ENCODE measurements around the gene AK8. TPM values are rescaled to one million over a fixed set of nuclear protein-coding genes. Genes with fewer than 3 reads are reported as not detected.

Gene AK8
- total RNA-seq, 1 donor from 2014 or later, result 0.74 TPM

DNA sequence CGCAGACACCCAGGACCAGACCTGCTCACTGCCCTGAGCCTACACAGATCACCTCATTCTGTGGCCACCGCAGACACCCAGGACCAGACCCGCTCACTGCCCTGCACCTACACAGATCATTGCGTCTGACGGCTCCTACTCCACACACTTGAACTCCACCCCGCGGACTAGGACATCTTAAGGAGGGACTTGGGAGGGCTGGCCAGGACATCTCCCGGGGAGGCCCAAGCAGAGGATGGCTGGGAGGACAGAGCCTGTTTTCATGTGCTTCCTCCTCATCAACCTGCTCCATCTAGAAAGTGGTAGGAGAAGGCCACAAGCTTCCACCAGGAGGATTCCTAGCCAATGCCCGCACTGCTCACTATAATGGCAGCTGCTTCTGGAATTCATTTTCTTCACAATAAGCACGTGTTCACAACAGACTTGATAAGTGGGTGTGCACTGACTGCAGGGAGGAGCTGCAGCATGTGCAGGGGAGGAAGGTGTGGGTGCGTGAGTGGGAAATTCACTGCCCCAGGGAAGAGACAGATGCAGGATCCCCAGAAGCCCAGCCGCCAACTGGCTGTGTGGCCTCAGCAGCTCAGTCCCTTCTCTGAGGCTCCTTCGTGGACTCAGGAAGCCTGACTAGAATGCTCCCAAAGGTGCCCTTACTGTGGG is 64.8 kb downstream of the AK8 start:
- peaks cover 21% of the 10 kb centered on the region for H3K27me3 ChIP-seq (ENCODE audit: low read depth)
- TF ChIP-seq, protein P1, sequence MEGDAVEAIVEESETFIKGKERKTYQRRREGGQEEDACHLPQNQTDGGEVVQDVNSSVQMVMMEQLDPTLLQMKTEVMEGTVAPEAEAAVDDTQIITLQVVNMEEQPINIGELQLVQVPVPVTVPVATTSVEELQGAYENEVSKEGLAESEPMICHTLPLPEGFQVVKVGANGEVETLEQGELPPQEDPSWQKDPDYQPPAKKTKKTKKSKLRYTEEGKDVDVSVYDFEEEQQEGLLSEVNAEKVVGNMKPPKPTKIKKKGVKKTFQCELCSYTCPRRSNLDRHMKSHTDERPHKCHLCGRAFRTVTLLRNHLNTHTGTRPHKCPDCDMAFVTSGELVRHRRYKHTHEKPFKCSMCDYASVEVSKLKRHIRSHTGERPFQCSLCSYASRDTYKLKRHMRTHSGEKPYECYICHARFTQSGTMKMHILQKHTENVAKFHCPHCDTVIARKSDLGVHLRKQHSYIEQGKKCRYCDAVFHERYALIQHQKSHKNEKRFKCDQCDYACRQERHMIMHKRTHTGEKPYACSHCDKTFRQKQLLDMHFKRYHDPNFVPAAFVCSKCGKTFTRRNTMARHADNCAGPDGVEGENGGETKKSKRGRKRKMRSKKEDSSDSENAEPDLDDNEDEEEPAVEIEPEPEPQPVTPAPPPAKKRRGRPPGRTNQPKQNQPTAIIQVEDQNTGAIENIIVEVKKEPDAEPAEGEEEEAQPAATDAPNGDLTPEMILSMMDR (IDR thresholded peaks at IDR 0.05; ENCODE audit: borderline replicate concordance), result no peak
- intact Hi-C loops (cut with micrococcal nuclease), result no loop called here
- H3K4me3 ChIP-seq, result no peak overlapping the region
- no peak overlapping the region for H3K27ac ChIP-seq (replicated peaks)
- peaks cover 7% of the 10 kb centered on the region for H3K9me3 ChIP-seq (replicated peaks)
- H3K4me1 ChIP-seq, result no peaks in the 10 kb centered on the region
- H3K36me3 ChIP-seq, result no peaks in the 10 kb centered on the region
- no peak for DNase-seq

DNA sequence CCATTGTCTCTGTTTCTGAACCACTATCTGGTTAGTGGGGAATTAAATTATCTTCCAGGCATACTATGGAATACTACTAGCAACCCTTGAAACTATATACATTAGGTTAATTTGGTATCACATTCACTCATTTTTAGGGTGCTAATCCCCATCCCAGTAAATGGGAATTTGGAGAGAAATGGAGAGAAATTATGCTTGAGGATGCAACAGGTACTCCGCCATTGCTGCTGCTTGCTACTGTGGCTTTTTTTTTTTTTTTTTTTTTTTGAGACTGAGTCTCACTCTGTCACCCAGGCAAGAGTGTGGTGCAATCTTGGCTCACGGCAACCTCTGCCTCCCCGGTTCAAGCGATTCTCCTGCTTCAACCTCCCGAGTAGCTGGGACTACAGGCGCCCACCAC is 66.1 kb downstream of the AK8 start:
- H3K4me1 ChIP-seq, result no peaks in the 10 kb centered on the region
- H3K27me3 ChIP-seq (ENCODE audit: low read depth), result peaks cover 21% of the 10 kb centered on the region
- TF ChIP-seq, protein P1 (IDR thresholded peaks at IDR 0.05; ENCODE audit: borderline replicate concordance), result no peak
- H3K9me3 ChIP-seq (replicated peaks), result peaks cover under 1% of the 10 kb centered on the region
- intact Hi-C loops (cut with micrococcal nuclease), result no loop called here
- H3K4me3 ChIP-seq, result no peak overlapping the region
- no peak overlapping the region for H3K27ac ChIP-seq (replicated peaks)
- no peak for DNase-seq
- H3K36me3 ChIP-seq, result no peaks in the 10 kb centered on the region

DNA sequence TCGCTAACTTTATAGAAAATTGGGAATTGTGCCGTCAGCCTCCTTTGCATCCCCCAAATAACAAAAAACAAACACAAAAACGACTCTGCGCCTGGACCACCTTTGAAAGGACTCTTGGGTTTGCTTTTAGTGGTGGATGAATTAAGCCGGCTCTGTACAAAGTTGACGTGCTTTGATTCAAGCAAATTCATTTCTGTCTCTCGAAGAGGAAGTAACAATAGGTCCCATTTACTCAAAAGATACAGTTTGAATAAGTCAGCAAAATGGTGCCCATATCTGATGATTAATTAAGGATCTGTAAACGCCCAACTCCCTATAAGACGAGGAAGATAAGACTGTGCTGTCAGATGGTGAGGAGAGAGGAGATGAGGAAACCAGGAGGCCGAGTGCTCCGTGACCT is 67.8 kb downstream of the AK8 start:
- no peak overlapping the region for H3K4me3 ChIP-seq
- DNase-seq, result no peak
- TF ChIP-seq, protein P1 (IDR thresholded peaks at IDR 0.05; ENCODE audit: borderline replicate concordance), result no peak
- H3K9me3 ChIP-seq (replicated peaks), result no peaks in the 10 kb centered on the region
- peaks cover 16% of the 10 kb centered on the region for H3K27me3 ChIP-seq (ENCODE audit: low read depth)
- H3K4me1 ChIP-seq, result no peaks in the 10 kb centered on the region
- no peaks in the 10 kb centered on the region for H3K36me3 ChIP-seq
- intact Hi-C loops (cut with micrococcal nuclease), result no loop called here
- no peak overlapping the region for H3K27ac ChIP-seq (replicated peaks)

DNA sequence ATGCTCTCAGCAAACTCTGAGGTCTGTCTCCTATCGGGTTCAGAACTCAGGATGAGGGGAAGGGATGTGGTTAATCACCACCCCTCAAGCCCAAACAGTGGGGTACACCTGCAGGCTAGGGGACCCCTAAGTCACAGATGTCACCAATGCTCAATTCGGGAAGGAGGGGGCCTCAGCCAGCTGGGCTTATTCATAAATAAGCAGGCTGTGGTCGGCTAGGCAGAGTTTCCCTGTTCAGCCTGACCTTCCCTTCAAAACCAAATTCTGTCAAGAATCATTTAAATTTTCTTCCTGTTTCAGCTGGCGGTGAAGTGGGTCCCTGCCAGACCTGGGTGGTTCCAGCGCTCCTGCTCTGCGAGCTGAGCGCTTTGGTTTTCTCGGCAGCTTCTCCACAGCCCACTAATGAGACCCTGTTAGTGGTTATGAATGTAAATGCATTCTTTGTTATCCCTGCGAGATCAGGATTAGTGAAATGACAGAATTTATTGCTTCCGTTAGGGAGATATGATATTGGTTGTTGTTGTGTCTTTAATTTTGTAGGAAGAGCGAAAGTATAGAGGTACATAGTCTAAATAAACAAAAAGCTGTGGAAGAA is 68.3 kb downstream of the AK8 start:
- Histone ChIP-seq H3K9me3 (replicated peaks) (no peaks in the 10 kb centered on the region), H3K27ac (replicated peaks) (no peak overlapping the region)

DNA sequence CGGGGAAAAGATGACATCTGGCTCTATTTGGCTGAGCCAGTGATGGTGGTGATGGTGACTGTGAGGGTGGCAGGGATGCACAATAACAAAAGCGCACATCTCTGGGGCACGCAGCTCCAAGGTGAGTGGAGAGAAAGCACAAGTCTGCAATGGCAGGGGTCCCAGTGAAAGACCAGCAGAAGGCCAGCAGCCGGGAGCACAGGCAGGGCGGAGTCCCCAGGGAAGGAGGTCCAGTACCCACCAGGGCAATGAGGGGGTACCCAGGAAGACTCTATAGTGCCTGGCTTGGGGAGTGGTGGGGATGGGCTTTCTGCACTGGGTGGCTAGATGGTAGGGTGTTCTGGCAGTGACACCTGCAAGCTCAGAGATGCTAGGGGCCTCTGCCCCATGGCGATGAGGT is 69.4 kb downstream of the AK8 start:
- TF ChIP-seq, protein P1 (IDR thresholded peaks at IDR 0.05; ENCODE audit: borderline replicate concordance), result no peak
- no peak overlapping the region for H3K4me3 ChIP-seq
- H3K27me3 ChIP-seq (ENCODE audit: low read depth), result peaks cover 31% of the 10 kb centered on the region
- H3K9me3 ChIP-seq (replicated peaks), result no peaks in the 10 kb centered on the region
- H3K36me3 ChIP-seq, result no peaks in the 10 kb centered on the region
- no peak for DNase-seq
- no peaks in the 10 kb centered on the region for H3K4me1 ChIP-seq
- intact Hi-C loops (cut with micrococcal nuclease), result no loop called here
- no peak overlapping the region for H3K27ac ChIP-seq (replicated peaks)

More for the DNA sequence above, 68.3 kb downstream of the AK8 start:
- TF ChIP-seq, protein P1 (IDR thresholded peaks at IDR 0.05; ENCODE audit: borderline replicate concordance), result no peak
- H3K4me3 ChIP-seq, result no peak overlapping the region
- H3K4me1 ChIP-seq, result no peaks in the 10 kb centered on the region
- peaks cover 19% of the 10 kb centered on the region for H3K27me3 ChIP-seq (ENCODE audit: low read depth)
- no peaks in the 10 kb centered on the region for H3K36me3 ChIP-seq
- no peak for DNase-seq
- intact Hi-C loops (cut with micrococcal nuclease), result no loop called here

Data from left ventricle myocardium inferior (tissue), 1 donor.